K562 (cell line): Measurements from ENCODE around the gene KCNJ10. TPM values are rescaled to one million over a fixed set of nuclear protein-coding genes. Genes with fewer than 3 reads are reported as not detected.

ENCODE experiments used
- ATAC-seq: fragments of 200-7000 bp; cut with Tn5 transposase; 3 replicates; pipeline ENCODE4 v1.9.1; 2020; ENCODE audit warnings: moderate library complexity
- BruUV-seq: library from RNA; stranded (reverse); fragments of 400-500 nt; replicated peaks from 2 replicates; lab custom pipeline; 2021; lab: Mats Ljungman, UMichigan
- CTCF ChIA-PET: fragments of 300-600 bp; formaldehyde crosslinking; extraction: SDS; loops from one replicate; lab custom pipeline; 2021; ENCODE audit warnings: low intra/inter-chr PET ratio; lab: Yijun Ruan, JAX
- POLR2A ChIA-PET: fragments of 300-600, 350-650 bp; sonication (Branson Sonifier 250); formaldehyde crosslinking; extraction: SDS; loops from one replicate; lab custom pipeline; 2021; ENCODE audit warnings: antibody characterized with exemption, inconsistent platforms; lab: Yijun Ruan, JAX
- DNase-seq, 4 experiments: peaks; one replicate each; pipeline versions ENCODE4 v3.0.0 to v3.0.0-alpha.2; 2011 to 2018; ENCODE audit warnings: low spot score in 3 of 4, mixed read lengths in 3 of 4; ENCODE audit errors: extremely low read depth in 1 of 4
- FAIRE-seq: peaks from 2 replicates; lab custom pipeline; 2011; peaks lifted over from hg19 to GRCh38; lab: Jason Lieb, UNC
- H2AFZ ChIP-seq: 2 replicates; pipeline ENCODE4 v1.6.0; 2011; ENCODE audit warnings: low read depth, low read length, control low read depth, inconsistent platforms
- H3K27ac ChIP-seq: fragments of 200-600 bp; 3 replicates; pipeline ENCODE4 v1.8.0; 2011; ENCODE audit warnings: low read depth, mild to moderate bottlenecking, control low read depth, inconsistent platforms, low read length, moderate library complexity, mixed read lengths; ENCODE audit errors: extremely low read depth
- H3K27me3 ChIP-seq, 2 experiments: fragments of 300-600 bp in 1 of 2; 2 replicates in 1 of 2; 3 replicates in 1 of 2; pipeline versions ENCODE4 v1.6.0 to v1.8.0; 2011; ENCODE audit warnings: inconsistent platforms in 2 of 2, low read length in 2 of 2, mild to moderate bottlenecking in 1 of 2, mixed read lengths in 1 of 2, moderate library complexity in 1 of 2; ENCODE audit not compliant: control insufficient read depth in 2 of 2, insufficient read depth in 2 of 2
- H3K36me3 ChIP-seq: fragments of 300-600 bp; 3 replicates; pipeline ENCODE4 v1.8.0; 2011; ENCODE audit warnings: mild to moderate bottlenecking, low read length, inconsistent platforms; ENCODE audit not compliant: control insufficient read depth, insufficient read depth
- H3K4me1 ChIP-seq, 2 experiments: fragments of 200-600 bp in 1 of 2; replicated peaks in 1 of 2; 2 replicates in 1 of 2; 3 replicates in 1 of 2; pipeline versions ENCODE4 v1.5.1 to v1.8.0; 2011; ENCODE audit warnings: inconsistent platforms in 2 of 2, low read length in 2 of 2, mild to moderate bottlenecking in 1 of 2, mixed read lengths in 1 of 2, moderate library complexity in 1 of 2; ENCODE audit not compliant: control insufficient read depth in 2 of 2, insufficient read depth in 2 of 2
- H3K4me2 ChIP-seq: 2 replicates; pipeline ENCODE4 v1.6.1; 2011; ENCODE audit warnings: low read length, control low read depth, inconsistent platforms, mixed read lengths; ENCODE audit not compliant: insufficient read depth
- H3K4me3 ChIP-seq: fragments of 200-600 bp; sonication (generic), shearing (Covaris generic); 2 replicates; pipeline ENCODE4 v1.5.1; 2016; ENCODE audit warnings: control low read depth, inconsistent platforms
- H3K79me2 ChIP-seq: fragments of 200-600 bp; 3 replicates; pipeline ENCODE4 v1.8.0; 2011; ENCODE audit warnings: low read length, inconsistent platforms; ENCODE audit not compliant: control insufficient read depth, insufficient read depth
- H3K9ac ChIP-seq, 2 experiments: 2 replicates each; pipeline versions ENCODE4 v1.6.0 to v1.6.1; 2011; ENCODE audit warnings: low read depth in 2 of 2, low read length in 2 of 2, control low read depth in 1 of 2, inconsistent platforms in 1 of 2, mild to moderate bottlenecking in 1 of 2, mixed read lengths in 1 of 2; ENCODE audit not compliant: insufficient read depth in 1 of 2
- H3K9me1 ChIP-seq: one replicate; pipeline ENCODE4 v1.6.0; 2011; ENCODE audit warnings: inconsistent platforms, mild to moderate bottlenecking, low read length, moderate library complexity; ENCODE audit not compliant: control insufficient read depth, insufficient read depth
- H3K9me3 ChIP-seq: replicated peaks from 2 replicates; pipeline ENCODE4 v1.5.1; 2011; ENCODE audit warnings: low read depth, low read length, inconsistent platforms; ENCODE audit not compliant: control insufficient read depth, insufficient read depth
- H4K20me1 ChIP-seq: replicated peaks from 2 replicates; pipeline ENCODE4 v1.6.1; 2011; ENCODE audit warnings: low read length, inconsistent platforms, mixed read lengths; ENCODE audit not compliant: control insufficient read depth, insufficient read depth
- CCAR2 ChIP-seq: fragments of 200-400 bp; formaldehyde crosslinking; IDR thresholded peaks from 2 replicates; pipeline ENCODE4 v1.6.1; 2017; ENCODE audit warnings: mild to moderate bottlenecking, low read depth, low read length
- DDX20 ChIP-seq: fragments of 450-650 bp; IDR thresholded peaks from 2 replicates; pipeline ENCODE4 v1.6.1; 2016; ENCODE audit warnings: missing genetic modification characterization, low read depth, mild to moderate bottlenecking, missing compliant biosample characterization, moderate library complexity
- ELF4 ChIP-seq: fragments of 450-650 bp; formaldehyde crosslinking; IDR thresholded peaks from 2 replicates; pipeline ENCODE4 v1.4.0; 2022; ENCODE audit warnings: missing genetic modification characterization
- KAT7 ChIP-seq: sonication (generic); formaldehyde crosslinking; IDR thresholded peaks from 2 replicates; pipeline ENCODE4 v1.8.0; 2022; ENCODE audit warnings: missing genetic modification reagents, mild to moderate bottlenecking, borderline replicate concordance
- KDM5B ChIP-seq: fragments of 200-600 bp; sonication (generic); IDR thresholded peaks from 2 replicates; pipeline ENCODE4 v1.6.1; 2012; ENCODE audit warnings: low read depth, mild to moderate bottlenecking, moderate library complexity, low read length, control low read depth, inconsistent platforms; ENCODE audit not compliant: insufficient replicate concordance
- MEF2D ChIP-seq: conservative IDR thresholded peaks from 2 replicates; pipeline ENCODE4 v1.6.1; 2016; ENCODE audit warnings: low read depth, missing genetic modification characterization, missing compliant biosample characterization
- PTBP1 ChIP-seq: fragments of 200-400 bp; formaldehyde crosslinking; IDR thresholded peaks from 2 replicates; pipeline ENCODE4 v1.6.1; 2017; ENCODE audit warnings: low read depth, low read length
- RNF2 ChIP-seq: sonication (generic); IDR thresholded peaks from 2 replicates; pipeline ENCODE4 v1.6.1; 2016
- ZNF23 ChIP-seq: fragments of 250-450 bp; sonication (Bioruptor Pico); IDR thresholded peaks from 2 replicates; pipeline ENCODE4 v1.4.0; 2020; ENCODE audit warnings: mild to moderate bottlenecking
- WGBS: fragments of 100-300 bp; shearing (Covaris generic); methylation state at CpG from one replicate; pipeline ENCODE4 v1.1.6; 2016; ENCODE audit warnings: low coverage, mixed read lengths; ENCODE audit not compliant: insufficient coverage; ENCODE audit errors: missing lambda C conversion rate; 5-methylcytosine and 5-hydroxymethylcytosine counted together
- in situ Hi-C: fragments of 300-500 bp; cut with MboI; formaldehyde crosslinking; loops from 4 replicates; pipeline ENCODE4 v1.15.0; 2018; ENCODE audit warnings: inconsistent platforms, mixed read lengths
- intact Hi-C: fragments of 100-400 bp; cut with micrococcal nuclease; formaldehyde crosslinking; loops from 2 replicates; pipeline ENCODE4 v1.14.2; 2022
- polyA plus RNA-seq, 8 experiments: library from polyadenylated mRNA; depleted of rRNA in 4 of 8; stranded (reverse) in 5 of 8; unstranded in 3 of 8; fragments of >200 nt; fragmentation: Nextera tagmentation in 2 of 8; fragmentation: Illumina TruSeq in 1 of 8; extraction: Ambion mirVana in 2 of 8; extraction: Trizol in 1 of 8; gene quantifications; 2 replicates each; pipeline versions ENCODE4 v1.2.1 to v1.2.3, GENCODE V29; 2011 to 2014; ENCODE audit warnings: inconsistent platforms in 1 of 8, missing spikeins in 1 of 8
- total RNA-seq, 7 experiments: library from RNA; depleted of rRNA in 6 of 7; stranded (reverse); fragments of >200 nt in 6 of 7; fragmentation: Illumina TruSeq in 2 of 7; extraction: Trizol in 2 of 7; gene quantifications; 2 replicates each; pipeline versions ENCODE4 v1.2.1 to v1.2.3, GENCODE V29; 2011 to 2021; ENCODE audit warnings: low replicate concordance in 1 of 7
- TF ChIP-seq, protein P1 (sequence below), 2 experiments: fragments of 450-650 bp in 1 of 2; IDR thresholded peaks; 2 replicates each; pipeline ENCODE4 v1.6.1; 2011 to 2017; ENCODE audit warnings: low read depth in 2 of 2, antibody characterized with exemption in 1 of 2, borderline replicate concordance in 1 of 2, low read length in 1 of 2, mild to moderate bottlenecking in 1 of 2, mixed read lengths in 1 of 2; ENCODE audit not compliant: control insufficient read depth in 1 of 2
- TF ChIP-seq, protein P2 (sequence below): fragments of 250-450 bp; sonication (Bioruptor Pico); IDR thresholded peaks from 2 replicates; pipeline ENCODE4 v1.5.0; 2021
- TF ChIP-seq, protein P3 (sequence below): sonication (generic); formaldehyde crosslinking; IDR thresholded peaks from 2 replicates; pipeline ENCODE4 v1.8.0; 2022; ENCODE audit warnings: mild to moderate bottlenecking, low read depth, missing genetic modification reagents
- TF ChIP-seq, protein P4 (sequence below): fragments of 450-650 bp; IDR thresholded peaks from 2 replicates; pipeline ENCODE4 v1.6.1; 2018; ENCODE audit warnings: mild to moderate bottlenecking, low read depth; ENCODE audit not compliant: partially characterized antibody
- TF ChIP-seq, protein P5 (sequence below), 2 experiments: fragments of 250-450 bp in 1 of 2; fragments of 450-650 bp in 1 of 2; sonication (Bioruptor Pico) in 1 of 2; IDR thresholded peaks; 2 replicates each; pipeline versions ENCODE4 v1.6.1 to v1.8.0; 2016 to 2021; ENCODE audit warnings: mild to moderate bottlenecking in 2 of 2, moderate library complexity in 2 of 2, missing compliant biosample characterization in 1 of 2, missing genetic modification characterization in 1 of 2

The KCNJ10 gene
- total and polyA plus RNA-seq, 9 of the 15 experiments (the other 6 are each of a cell fraction or from before 2014, with no cell fraction given): 0.06 to 0.11 TPM; not detected in 7

DNA sequence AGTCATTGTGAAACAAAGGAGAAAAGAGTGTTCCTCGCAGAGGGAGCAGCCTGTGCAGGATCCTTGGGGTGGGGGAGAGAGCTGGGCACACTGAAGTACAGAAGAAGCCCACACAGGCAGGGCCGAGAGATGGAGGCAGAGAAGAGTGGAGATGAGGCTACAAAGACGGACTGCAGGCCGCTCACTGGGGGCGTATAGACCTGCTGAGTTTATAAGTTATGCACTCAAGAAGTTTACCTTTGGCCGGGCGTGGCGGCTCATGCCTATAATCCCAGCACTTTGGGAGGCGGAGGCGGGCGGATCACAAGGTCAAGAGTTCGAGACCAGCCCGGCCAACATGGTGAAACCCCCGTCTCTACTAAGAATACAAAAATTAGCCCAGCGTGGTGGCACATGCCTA is 108.3 kb downstream of the KCNJ10 start:
- H3K9ac ChIP-seq: no peak overlapping the region
- ChIA-PET POLR2A (interaction anchor here (0.6 kb wide), 2 partner anchors 82 to 112 kb away, joined by 3 to 6 read pairs; no protein-coding TSS in a partner anchor), CTCF (no interaction called here)
- H3K36me3 ChIP-seq: no peaks in the 10 kb centered on the region
- peaks cover 26 to 30% of the 10 kb centered on the region in 2 experiments for H3K4me1 ChIP-seq
- 58% methylated on average over 15 of the region's 15 CpGs for WGBS
- H3K9me1 ChIP-seq: no peaks in the 10 kb centered on the region
- DNase-seq: no peak
- intact Hi-C loops (no loop called here), in situ Hi-C loops (no loop called here)
- H3K79me2 ChIP-seq: no peaks in the 10 kb centered on the region
- BruUV-seq: no TSS peak
- no peaks in the 10 kb centered on the region for H3K9me3 ChIP-seq
- ATAC-seq: no peak
- peaks cover 2 to 5% of the 10 kb centered on the region in 2 experiments; a peak in 2 of 5 replicates for H3K27me3 ChIP-seq
- no peak for FAIRE-seq
- no peak overlapping the region for H3K4me3 ChIP-seq
- H2AFZ ChIP-seq: no peak overlapping the region
- H4K20me1 ChIP-seq: no peaks in the 10 kb centered on the region
- no peak overlapping the region for H3K27ac ChIP-seq
- no peak overlapping the region for H3K4me2 ChIP-seq
- TF ChIP-seq MEF2D: no peak
- no peak for TF ChIP-seq KAT7 (CRISPR knock-in tag)
- TF ChIP-seq, protein P1, sequence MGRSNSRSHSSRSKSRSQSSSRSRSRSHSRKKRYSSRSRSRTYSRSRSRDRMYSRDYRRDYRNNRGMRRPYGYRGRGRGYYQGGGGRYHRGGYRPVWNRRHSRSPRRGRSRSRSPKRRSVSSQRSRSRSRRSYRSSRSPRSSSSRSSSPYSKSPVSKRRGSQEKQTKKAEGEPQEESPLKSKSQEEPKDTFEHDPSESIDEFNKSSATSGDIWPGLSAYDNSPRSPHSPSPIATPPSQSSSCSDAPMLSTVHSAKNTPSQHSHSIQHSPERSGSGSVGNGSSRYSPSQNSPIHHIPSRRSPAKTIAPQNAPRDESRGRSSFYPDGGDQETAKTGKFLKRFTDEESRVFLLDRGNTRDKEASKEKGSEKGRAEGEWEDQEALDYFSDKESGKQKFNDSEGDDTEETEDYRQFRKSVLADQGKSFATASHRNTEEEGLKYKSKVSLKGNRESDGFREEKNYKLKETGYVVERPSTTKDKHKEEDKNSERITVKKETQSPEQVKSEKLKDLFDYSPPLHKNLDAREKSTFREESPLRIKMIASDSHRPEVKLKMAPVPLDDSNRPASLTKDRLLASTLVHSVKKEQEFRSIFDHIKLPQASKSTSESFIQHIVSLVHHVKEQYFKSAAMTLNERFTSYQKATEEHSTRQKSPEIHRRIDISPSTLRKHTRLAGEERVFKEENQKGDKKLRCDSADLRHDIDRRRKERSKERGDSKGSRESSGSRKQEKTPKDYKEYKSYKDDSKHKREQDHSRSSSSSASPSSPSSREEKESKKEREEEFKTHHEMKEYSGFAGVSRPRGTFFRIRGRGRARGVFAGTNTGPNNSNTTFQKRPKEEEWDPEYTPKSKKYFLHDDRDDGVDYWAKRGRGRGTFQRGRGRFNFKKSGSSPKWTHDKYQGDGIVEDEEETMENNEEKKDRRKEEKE (IDR thresholded peaks at IDR 0.05; ENCODE audit: borderline replicate concordance in 1 of 2, control insufficient read depth in 1 of 2, low read depth in 2 of 2, low read length in 1 of 2): no peak
- no peak for TF ChIP-seq DDX20 (tag)
- TF ChIP-seq ELF4 (CRISPR knock-in tag): no peak
- TF ChIP-seq, protein P2, sequence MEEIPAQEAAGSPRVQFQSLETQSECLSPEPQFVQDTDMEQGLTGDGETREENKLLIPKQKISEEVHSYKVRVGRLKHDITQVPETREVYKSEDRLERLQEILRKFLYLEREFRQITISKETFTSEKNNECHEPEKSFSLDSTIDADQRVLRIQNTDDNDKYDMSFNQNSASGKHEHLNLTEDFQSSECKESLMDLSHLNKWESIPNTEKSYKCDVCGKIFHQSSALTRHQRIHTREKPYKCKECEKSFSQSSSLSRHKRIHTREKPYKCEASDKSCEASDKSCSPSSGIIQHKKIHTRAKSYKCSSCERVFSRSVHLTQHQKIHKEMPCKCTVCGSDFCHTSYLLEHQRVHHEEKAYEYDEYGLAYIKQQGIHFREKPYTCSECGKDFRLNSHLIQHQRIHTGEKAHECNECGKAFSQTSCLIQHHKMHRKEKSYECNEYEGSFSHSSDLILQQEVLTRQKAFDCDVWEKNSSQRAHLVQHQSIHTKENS (CRISPR knock-in tag): no peak
- TF ChIP-seq, protein P3, sequence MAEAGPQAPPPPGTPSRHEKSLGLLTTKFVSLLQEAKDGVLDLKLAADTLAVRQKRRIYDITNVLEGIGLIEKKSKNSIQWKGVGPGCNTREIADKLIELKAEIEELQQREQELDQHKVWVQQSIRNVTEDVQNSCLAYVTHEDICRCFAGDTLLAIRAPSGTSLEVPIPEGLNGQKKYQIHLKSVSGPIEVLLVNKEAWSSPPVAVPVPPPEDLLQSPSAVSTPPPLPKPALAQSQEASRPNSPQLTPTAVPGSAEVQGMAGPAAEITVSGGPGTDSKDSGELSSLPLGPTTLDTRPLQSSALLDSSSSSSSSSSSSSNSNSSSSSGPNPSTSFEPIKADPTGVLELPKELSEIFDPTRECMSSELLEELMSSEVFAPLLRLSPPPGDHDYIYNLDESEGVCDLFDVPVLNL: no peak
- TF ChIP-seq PTBP1: no peak
- TF ChIP-seq, protein P4, sequence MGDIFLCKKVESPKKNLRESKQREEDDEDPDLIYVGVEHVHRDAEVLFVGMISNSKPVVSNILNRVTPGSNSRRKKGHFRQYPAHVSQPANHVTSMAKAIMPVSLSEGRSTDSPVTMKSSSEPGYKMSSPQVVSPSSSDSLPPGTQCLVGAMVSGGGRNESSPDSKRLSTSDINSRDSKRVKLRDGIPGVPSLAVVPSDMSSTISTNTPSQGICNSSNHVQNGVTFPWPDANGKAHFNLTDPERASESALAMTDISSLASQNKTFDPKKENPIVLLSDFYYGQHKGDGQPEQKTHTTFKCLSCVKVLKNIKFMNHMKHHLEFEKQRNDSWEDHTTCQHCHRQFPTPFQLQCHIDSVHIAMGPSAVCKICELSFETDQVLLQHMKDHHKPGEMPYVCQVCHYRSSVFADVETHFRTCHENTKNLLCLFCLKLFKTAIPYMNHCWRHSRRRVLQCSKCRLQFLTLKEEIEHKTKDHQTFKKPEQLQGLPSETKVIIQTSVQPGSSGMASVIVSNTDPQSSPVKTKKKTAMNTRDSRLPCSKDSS: no peak
- TF ChIP-seq ZNF23 (CRISPR knock-in tag): no peak
- TF ChIP-seq RNF2: no peak
- TF ChIP-seq KDM5B: no peak
- no peak for TF ChIP-seq CCAR2
- TF ChIP-seq, protein P5, sequence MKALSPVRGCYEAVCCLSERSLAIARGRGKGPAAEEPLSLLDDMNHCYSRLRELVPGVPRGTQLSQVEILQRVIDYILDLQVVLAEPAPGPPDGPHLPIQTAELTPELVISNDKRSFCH (CRISPR knock-in tag; IDR thresholded peaks at IDR 0.05): no peak
- TF ChIP-seq, protein P5 (tag; IDR thresholded peaks at IDR 0.05): no peak
